ENCODE measurements around the gene ARHGDIA.
"Not testable (repeated sequence)": the region's sequence is repeated elsewhere in the genome, so short reads cannot be mapped to it uniquely, and the experiment has no call there.

The ARHGDIA gene

GRCh38 chr17:81842725-81843504, 28.2 kb downstream of the ARHGDIA start:
- DNase-seq (ENCODE audit: low spot score) = no peak

GRCh38 chr17:81842378-81842724, 28.8 kb downstream of the ARHGDIA start:
- no peak for DNase-seq (ENCODE audit: low spot score)

GRCh38 chr17:81841866-81842265, 29.3 kb downstream of the ARHGDIA start:
- DNase-seq (ENCODE audit: low spot score) = no peak

- no peak for DNase-seq (ENCODE audit: low spot score)
Observed at GRCh38 chr17:81840826-81841778, 30.0 kb downstream of the ARHGDIA start.

GRCh38 chr17:81840059-81840458, 31.1 kb downstream of the ARHGDIA start:
- not testable (repeated sequence) for DNase-seq (ENCODE audit: low spot score)

- DNase-seq (ENCODE audit: low spot score) = no peak
Observed at GRCh38 chr17:81839301-81839700, 31.8 kb downstream of the ARHGDIA start.

- no peak for DNase-seq (ENCODE audit: low spot score)
Observed at GRCh38 chr17:81838753-81839255, 32.3 kb downstream of the ARHGDIA start.

- DNase-seq (ENCODE audit: low spot score) = no peak
Observed at GRCh38 chr17:81837641-81838040, 33.5 kb downstream of the ARHGDIA start.

- DNase-seq (ENCODE audit: low spot score) = no peak
Observed at GRCh38 chr17:81834831-81835267, 36.3 kb downstream of the ARHGDIA start, which contains the start of gene PPP1R27. TSS of gene PPP1R27 (minus strand) at chr17:81835050. CDS start at chr17:81834953, 97 bp downstream.

GRCh38 chr17:81833921-81834830, 37.0 kb downstream of the ARHGDIA start:
- no peak for DNase-seq (ENCODE audit: low spot score)

- peak; percentile 91 for DNase-seq (ENCODE audit: low spot score)
Observed at GRCh38 chr17:81833160-81833920, 37.8 kb downstream of the ARHGDIA start, which contains the start of gene MCRIP1. TSS of gene MCRIP1 (minus strand) at chr17:81833291. CDS start at chr17:81824506, 8,785 bp downstream.

- DNase-seq (ENCODE audit: low spot score) = no peak
Observed at GRCh38 chr17:81832608-81833159, 38.5 kb downstream of the ARHGDIA start.

GRCh38 chr17:81831957-81832607, 39.1 kb downstream of the ARHGDIA start:
- DNase-seq (ENCODE audit: low spot score) = peak; percentile 37

GRCh38 chr17:81831563-81831956, 39.6 kb downstream of the ARHGDIA start:
- no peak for DNase-seq (ENCODE audit: low spot score)

- DNase-seq (ENCODE audit: low spot score) = no peak
Observed at GRCh38 chr17:81829858-81830257, 41.3 kb downstream of the ARHGDIA start.

- no peak for DNase-seq (ENCODE audit: low spot score)
Observed at GRCh38 chr17:81828656-81829055, 42.5 kb downstream of the ARHGDIA start.

GRCh38 chr17:81825841-81826466, 45.2 kb downstream of the ARHGDIA start:
- no peak for DNase-seq (ENCODE audit: low spot score)

GRCh38 chr17:81824595-81824994, 46.5 kb downstream of the ARHGDIA start:
- no peak for DNase-seq (ENCODE audit: low spot score)

GRCh38 chr17:81823820-81824550, 47.2 kb downstream of the ARHGDIA start:
- no peak for DNase-seq (ENCODE audit: low spot score)

Data from CD4-positive, alpha-beta T cell treated with Interleukin-6 at 100 ng/mL for 8 hours (primary cell).